Astrocyte of the hippocampus (primary cell): ENCODE data around the gene TCF12.
"Not testable (repeated sequence)": the region's sequence is repeated elsewhere in the genome, so short reads cannot be mapped to it uniquely, and the experiment has no call there.

Experiments
- DNase-seq: peaks from one replicate; pipeline ENCODE4 v3.0.0; 2011; ENCODE audit warnings: low read depth, low spot score

TCF12 gene

DNA sequence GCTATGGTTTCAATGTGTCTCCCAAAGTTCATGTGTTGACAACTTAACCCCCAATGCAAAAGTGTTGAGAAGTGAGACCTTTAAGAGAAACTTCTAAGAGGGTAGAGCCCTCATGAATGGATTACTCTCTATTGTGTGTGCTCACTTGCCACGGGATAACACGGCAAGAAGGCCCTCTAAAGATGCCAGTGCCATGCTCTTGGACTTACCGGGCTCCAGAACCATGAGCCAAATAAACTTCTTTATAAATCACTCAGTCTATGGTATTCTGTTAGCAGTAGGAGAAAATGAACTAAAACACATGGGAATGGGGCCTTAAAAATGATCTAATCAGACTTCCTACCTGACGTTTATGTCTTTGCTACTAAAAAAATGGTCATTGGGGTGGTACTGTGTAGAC lies 2.6 kb upstream of the TCF12 start:
- DNase-seq, result no peak

DNA sequence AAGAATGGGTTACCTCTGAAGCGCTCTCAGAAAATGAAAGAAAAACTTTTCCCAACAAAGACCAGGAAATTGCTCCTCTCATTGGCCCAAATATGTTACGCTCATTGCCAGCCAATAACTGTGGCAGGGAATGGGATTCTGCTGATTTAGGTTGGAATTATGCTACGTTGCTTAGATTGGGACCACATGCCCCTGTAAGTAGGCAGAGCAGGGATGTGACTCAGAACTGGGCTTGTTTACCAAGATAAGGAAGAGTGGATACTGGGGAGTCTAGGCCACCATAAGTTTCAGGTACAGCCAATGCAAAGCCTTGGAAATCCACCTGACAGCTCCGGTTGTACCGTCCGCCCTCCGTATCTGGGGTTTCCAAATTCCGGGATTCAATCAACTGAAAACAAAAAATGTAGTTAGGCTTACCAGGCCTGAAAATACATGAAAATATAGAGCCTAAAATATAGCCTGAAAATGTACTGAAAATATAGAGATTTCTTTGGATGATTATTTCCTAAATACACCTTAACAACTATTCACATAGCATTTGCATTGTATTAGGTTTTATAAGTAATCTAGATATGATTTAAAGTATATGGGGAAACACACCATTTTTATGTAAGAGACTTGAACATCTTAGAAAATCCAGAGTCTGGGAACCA lies 1.5 kb upstream of the TCF12 start:
- no peak for DNase-seq

DNA sequence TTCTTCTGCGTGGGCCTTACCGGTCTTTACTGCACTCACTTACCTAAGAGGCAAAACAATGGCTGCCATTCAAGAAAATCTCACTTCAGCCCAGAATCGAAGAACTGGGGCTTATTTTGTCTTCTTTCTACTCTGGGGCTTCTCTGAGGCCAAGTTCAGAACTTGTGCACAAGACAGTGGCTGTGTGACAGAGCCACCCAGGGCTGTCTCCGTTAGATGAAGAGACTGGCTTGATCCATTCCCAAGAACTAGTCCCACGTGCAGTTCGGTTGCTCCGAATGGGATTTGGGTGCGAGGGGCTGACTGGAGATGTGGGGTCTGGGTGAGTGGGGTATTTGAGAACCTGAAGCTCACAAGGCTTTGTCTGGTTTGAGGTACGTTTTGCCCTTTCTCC lies 795 bp upstream of the TCF12 start:
- no peak for DNase-seq

DNA sequence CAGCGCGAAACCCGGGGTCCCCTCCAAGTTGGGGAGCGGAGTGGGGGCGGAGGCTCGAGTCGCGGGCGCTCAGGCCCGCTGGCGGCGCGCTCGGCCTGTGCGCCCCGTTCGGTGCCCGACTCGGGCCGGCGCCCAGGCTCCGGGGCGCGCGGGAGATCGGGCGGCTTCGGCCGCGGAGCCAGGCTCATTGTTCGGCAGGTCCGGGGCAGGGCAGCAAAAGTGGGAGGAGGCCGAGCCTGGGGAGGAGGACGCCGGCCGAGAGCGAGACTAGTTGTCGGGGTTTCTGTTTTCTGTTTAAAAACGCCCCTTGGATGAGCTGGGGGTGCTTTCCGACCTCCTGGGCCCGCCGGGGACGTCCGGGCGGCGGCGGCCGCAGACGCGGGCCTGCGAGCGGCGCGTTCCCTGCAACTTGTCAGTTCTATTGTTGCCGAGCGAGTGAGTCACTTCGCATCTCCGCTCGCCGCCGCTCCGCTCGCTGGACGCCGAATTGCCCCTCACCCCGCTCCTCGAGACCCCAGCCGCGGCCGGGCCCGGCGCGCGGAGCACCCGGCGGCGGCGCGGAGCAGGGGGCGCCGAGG lies 676 bp downstream of the TCF12 start:
- DNase-seq, result peak; percentile 88

DNA sequence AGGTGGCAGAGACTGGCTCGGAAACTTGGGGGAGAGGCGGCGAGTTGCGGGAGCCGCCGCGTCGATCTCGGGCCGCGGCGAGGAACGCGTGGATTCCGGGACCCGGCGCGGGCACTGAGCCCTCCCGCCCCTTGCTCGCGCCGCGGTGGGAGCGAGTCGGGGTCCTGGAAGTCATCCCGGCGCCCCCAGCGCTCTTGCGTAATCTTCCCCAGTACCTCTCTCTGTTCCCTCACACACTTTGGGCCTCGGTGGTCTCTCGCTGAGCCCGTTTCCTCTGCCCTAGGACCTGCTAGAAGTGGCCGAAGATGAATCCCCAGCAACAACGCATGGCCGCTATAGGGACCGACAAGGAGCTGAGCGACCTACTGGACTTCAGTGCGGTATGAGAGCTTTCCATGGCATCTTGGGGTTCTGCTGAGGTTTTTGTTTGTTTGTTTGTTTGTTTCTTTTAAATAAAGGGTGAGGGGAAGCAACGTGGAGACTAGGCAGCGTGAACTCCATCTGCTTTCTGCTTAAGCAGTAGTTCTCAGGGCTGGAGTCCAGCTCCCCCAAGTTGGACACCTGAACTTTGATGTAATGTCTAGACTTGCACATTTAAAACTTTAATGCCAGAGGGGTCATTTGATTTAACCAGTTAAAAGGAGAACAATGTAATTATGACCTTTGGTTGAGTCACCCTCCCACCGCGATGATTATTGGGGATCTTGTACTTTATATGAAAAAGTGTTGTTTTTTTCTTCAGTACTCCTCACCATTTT lies 1.3 kb downstream of the TCF12 start:
- DNase-seq, result peak; percentile 56

DNA sequence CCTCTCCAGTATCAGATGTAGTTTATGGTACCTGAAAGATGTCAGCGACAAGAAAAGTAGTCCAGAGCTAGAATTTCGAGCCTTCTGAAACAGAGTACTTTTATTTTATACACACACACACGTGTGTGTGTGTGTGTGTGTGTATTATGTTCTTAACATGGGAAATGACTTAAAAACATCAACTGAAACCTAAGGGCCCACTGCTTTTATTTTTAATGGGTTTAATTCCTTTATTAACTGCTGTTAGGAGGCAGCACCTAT lies 1.9 kb downstream of the TCF12 start:
- no peak for DNase-seq

DNA sequence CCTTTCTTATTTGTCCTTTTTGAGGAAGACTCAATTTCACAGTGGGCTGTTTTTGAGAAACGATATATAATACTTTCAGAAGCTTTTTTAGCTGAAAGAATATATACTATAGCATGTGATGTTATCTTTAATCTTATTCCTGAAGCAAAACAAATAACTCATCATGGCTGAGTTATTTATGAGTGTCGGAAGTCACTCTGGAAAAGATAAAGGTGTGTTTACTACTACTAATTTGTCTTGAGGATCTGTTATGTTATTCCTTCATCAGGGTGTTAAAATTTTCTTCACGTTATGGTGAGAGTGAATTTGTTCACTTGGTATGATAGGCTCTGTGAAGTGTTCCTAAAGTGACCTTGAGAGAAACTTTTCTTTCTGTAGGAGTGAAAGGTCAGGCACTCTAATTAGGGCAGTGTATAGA lies 4.7 kb downstream of the TCF12 start:
- DNase-seq, result no peak

DNA sequence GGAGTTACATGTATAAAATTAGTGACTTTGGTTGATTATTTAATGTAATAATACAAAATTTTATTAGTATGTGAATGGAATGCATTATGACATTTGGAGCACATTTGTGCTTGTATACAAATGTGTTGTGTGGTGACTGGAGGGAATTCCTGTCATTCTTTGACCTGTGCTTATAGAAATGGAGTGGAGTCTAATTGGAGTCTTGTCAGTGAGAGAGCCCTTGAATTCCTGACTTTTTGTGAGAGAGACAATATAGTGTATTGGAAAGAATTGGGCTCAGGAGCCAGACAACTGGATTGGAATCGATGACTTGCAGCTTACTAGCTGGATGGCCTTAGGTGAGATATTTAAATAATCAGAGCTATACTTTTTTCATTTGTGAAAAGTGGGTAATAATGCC lies 9.4 kb downstream of the TCF12 start:
- DNase-seq, result peak; percentile 37

DNA sequence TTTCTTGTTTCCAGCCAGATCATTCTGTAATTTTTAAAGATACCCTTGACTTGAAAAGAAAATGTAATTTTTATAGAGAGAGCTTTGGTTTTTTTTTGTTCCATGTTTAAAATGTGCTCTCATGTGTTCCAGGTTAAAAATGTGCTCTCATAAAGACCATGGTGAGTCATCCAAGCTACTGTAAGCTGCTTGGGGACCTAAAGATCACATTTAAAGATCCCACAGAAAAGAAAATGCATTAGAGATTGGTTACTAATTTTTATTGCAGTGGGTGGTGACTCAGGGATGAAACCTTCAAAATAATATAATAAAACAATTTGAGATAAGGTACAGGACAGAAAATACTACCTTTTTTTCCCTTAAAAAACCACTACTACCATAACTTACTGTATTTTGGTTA lies 11.0 kb downstream of the TCF12 start:
- DNase-seq, result no peak

DNA sequence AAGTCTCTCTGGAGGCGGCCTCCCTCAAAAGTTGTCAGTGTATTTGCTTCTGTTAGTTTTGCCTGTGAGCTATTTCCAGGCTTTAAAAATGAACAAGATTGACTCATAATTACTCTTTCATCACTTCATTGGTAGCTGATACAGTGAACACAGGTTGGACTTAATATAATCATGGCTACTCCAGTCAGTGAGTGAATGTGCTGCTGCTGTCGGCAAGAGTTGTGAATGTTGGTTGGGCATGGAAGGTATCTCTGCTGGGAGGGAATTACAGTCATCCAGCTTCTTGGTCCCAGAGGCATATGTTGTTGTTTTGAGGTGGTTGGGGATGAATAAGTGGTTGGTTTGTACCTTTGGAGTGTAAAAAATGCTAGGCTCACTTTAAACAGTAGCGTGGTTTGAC lies 11.5 kb downstream of the TCF12 start:
- peak; percentile 60 for DNase-seq

DNA sequence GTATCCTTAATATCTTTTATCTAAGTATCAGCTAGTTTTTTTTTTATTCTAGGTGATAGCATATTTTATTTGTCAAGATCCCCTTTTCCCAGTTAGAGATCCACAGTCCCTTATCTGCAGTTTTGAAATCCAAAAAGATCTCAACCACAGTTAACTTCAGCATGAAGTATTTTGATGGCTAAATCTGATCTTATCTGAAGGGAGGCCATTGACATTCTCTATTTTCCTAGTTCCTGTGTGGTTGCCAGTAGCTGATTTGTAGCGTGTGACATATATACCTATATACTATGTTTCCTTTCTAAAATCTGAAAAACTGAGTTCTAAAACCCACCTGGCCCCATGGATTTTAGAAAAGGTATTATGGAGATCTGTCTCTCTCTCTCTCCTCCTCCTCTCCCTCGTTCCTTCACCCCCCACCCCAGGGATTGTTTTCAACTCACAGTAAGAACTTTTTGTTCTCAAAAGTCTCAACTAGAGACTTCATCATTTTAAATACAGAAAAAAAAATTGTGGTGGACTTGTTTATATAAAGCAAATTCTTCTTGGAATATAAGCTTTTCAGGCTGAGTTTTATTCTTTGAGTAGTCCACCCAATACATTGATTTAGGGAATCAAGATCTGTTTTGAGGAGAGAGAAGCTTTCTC lies 12.3 kb downstream of the TCF12 start:
- no peak for DNase-seq

DNA sequence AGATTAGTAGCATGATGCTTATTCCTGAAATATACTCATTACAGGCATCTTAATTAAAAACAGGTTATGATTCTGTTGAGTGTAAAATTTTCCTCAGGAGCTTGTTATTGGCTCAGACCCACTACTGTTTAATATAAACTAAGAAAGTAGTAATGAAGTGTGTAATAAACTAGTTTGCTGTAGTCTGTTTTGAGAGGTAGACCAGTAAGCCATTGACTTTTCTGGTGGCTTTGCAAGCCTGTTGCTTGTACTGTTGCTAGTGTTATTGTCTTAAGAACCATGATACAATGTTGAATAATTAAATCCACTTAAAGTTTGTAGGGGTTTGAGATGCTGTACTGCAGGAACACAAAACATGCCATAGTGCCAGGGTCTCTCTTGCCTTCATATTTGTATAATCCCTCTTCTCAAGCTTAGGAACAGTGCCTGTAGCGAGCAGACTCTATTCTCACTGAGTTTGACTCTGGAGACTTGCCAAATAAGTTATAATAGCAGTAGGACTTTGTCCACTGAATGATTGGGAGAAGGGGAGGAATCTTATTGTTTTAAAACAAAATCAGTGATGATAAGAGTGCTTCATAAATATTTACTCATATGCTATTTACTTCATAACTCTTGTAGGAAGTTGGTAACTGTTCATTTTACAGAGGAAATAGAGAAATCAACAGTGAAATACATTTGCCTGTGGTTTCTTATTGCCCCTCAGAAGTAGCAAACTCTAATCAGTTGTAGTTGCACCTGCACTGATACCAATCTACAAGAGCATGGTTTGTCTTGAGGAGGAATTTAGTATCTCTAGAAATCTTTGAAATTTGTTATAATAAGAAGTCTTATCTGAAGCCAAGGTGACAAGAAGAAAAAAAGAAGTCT lies 13.4 kb downstream of the TCF12 start:
- no peak for DNase-seq

DNA sequence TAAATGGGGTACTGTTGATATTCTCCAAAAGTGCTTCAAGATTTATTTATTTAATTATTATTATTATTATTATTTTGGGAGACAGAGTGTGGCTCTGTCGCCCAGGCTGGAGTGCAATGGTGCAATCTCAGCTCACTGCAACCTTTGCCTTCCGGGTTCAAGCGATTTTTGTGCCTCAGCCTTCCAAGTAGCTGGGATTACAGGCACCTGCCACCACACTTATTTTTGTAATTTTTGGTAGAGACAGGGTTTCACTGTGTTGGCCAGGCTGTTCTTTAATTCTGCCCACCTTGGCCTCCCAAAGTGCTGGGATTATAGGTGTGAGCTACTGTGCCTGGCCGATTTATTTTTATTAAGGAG lies 14.0 kb downstream of the TCF12 start:
- not testable (repeated sequence) for DNase-seq

DNA sequence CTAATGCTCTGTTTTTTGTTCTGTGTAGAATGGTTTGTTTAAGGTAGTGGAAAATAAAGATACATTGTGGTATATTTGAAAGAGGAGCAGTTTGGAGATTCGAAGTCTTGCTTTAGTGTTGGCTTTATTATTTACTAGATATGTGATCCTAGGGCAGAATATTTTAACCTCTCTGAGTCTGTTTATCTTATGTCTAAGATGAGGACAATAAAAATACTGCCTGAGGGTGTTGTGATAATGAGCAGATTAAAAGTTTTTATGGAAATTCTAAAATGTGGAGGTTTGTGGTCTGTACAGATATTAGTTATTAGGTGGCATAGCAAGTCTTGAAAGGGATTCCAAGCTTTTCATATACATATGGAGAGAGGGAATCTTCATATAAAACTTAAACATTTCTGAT lies 15.0 kb downstream of the TCF12 start:
- no peak for DNase-seq

DNA sequence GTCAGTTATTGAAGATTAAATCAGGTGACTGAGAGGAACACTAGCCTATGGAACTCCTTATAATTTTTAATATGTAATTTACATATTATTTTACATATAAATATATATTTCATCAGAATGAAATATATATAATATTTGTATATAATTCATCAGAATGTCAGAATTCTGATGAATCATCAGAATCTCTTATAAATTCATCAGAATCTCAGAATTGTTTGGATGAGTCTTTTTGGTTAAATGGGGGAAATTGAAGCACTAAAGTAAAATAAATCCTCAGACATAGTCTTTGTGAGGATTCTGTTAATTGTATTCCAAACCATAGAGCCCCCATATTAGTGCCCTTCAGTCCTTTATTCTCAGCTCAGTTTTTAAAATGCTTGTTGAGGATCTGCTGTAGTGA lies 15.4 kb downstream of the TCF12 start:
- DNase-seq, result no peak

DNA sequence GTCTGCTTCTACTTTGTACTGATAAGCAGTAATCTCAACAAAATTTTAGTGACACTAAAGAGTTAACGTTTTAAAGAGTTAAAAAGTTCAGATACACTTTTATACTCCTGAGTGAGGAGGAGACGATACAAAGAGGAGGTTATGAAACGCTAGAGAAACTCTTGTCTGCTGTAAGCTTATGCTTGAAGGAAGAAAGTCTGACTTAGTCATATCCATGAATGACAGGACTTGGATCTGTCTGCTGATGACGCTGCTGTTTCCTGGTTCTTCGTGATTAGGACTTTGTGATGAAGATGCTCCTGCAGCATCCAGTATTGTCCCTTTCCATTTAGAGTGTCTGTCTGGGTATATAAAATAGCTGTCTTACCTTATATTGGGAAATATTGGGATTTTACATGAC lies 15.8 kb downstream of the TCF12 start:
- DNase-seq, result no peak

DNA sequence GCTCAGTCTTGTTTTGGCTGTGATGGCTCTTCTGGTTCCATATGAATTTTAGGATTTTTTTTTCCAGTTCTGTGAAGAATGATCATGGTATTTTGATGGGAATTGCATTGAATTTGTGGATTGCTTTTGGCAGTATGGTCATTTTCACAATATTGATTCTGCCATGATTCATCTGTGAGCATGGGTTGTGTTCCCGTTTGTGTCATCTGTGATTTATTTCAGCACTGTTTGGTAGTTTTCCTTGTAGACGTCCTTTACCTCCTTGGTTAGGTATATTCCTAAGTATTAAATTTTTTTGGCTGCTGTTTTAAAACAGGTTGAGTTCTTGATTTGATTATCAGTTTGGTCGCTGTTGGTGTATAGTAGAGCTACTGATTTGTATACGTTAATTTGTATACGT lies 18.5 kb downstream of the TCF12 start:
- DNase-seq, result no peak

DNA sequence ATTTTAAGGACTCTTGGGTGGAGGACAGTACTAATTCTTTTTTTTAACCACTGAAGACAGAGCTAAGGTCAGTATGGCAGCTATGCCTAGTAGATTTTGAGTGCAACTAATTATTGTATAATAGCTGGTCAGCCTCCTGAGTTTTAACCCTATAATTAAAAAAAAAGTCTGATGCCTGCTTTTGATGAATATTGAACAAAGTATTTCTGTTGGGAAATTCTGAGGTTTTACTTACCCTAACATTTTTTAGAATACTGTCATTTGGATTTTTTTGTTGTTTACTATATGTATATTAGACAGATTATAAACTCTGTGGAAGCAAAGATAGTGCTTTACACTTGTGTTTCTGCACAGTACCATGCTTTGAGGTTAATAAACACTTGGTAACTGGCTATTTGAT lies 20.8 kb downstream of the TCF12 start:
- no peak for DNase-seq

DNA sequence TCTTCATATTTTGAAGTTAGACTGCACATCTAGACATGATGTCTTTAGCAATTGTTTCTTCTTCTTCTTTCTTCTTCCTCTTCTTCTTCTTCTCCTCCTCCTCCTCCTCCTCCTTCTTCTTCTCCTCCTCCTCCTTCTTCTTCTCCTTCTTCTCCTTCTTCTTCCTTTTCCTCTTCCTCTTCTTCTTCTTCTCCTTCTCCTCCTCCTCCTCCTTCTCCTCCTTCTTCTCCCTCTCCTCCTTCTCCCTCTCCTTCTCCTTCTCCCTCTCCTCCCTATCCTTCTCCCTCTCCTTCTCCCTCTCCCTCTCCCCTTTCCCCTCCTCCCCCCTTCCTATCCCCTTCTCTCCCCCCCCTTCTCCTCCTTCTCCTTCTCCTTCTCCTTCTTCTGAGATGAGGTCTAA lies 21.9 kb downstream of the TCF12 start:
- no peak for DNase-seq

DNA sequence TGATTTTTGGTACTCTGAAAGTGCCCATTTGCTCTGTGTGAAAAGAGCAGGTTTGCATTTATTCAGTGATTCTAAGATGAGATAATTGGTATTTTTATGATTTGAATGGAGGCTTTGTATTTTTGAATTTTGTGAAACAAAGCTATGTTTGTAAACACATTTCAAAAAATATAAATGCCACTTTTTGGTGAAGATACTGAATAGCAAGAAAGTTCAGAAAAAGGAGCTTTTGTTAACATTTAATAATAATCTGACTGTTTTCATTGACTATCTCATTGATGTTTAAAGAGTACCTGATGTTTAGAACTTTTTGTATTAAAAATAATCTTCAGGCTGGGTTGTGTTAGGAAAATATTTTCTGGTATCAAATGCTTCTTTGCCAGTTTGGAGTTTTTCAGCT lies 23.7 kb downstream of the TCF12 start:
- DNase-seq, result no peak

DNA sequence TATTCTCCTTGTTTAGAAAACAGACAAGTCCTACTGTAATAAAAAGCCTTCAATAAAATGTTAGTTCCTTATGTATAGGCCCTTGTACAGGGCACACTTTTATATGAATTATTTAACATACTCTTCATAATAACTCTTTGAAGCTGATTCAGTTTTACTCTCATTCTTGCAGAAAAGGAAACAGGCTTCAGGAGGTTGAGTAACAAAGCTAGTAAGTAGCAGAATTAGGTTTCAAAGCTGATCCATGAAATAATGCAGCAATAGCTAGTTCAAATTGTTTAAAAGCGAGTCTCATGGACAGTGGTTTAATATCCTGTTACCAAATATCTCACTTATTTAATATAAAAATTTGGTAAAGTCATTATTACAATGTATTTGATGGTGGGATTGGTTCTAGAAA lies 25.0 kb downstream of the TCF12 start:
- no peak for DNase-seq

DNA sequence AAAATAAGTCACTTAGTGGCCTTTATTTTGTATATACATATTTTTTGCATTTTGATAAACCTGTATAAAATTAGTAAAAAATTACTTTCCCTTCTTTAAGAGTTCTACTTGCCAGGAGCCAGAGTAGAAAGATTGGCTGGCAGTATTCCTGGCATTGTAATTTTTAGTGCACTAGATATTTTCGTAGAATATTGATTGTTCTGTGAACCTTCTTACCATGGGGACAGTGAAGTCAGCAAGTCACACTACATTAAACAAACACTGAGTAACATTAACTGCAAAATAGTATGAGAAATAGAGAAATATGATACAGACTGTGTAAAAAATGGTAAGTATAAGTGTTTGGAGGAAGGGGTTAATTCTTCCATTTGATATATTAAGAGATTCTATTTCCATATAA lies 26.0 kb downstream of the TCF12 start:
- DNase-seq, result no peak
